ENCODE data around the gene NINJ2.

Gene NINJ2

DNA sequence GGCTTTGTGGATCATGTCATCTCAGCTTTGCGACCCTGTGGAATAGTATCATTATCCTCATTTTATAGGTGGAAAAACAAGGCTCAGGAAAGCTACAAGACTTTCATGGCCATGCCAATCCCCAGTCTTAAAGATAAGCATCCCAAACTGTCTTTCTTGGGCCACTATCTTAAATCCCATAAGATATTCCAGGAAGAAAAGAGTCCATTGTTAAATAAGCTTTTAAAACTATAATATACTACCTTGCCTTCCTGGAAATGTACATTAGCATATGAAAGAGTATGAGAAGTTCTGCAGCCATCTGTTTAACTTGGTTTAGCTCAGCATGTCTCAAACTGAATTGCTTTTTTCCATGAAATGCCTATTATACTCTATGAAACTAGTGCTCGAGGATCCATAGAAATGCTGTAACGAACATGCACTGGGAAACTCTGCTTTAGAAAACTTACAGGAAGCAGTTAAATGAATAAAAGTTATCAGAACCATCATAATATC is 126.4 kb downstream of the NINJ2 start:
- ChIA-PET CTCF (interaction anchor here (0.8 to 11.6 kb wide), 7 partner anchors 8 to 95 kb away, joined by 3 to 132 read pairs (median 4); no protein-coding TSS in a partner anchor), POLR2A (no interaction called here)
- TF ChIP-seq, protein P1, sequence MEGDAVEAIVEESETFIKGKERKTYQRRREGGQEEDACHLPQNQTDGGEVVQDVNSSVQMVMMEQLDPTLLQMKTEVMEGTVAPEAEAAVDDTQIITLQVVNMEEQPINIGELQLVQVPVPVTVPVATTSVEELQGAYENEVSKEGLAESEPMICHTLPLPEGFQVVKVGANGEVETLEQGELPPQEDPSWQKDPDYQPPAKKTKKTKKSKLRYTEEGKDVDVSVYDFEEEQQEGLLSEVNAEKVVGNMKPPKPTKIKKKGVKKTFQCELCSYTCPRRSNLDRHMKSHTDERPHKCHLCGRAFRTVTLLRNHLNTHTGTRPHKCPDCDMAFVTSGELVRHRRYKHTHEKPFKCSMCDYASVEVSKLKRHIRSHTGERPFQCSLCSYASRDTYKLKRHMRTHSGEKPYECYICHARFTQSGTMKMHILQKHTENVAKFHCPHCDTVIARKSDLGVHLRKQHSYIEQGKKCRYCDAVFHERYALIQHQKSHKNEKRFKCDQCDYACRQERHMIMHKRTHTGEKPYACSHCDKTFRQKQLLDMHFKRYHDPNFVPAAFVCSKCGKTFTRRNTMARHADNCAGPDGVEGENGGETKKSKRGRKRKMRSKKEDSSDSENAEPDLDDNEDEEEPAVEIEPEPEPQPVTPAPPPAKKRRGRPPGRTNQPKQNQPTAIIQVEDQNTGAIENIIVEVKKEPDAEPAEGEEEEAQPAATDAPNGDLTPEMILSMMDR (IDR thresholded peaks at IDR 0.05; ENCODE audit: control extremely low read depth, extremely low read depth, low read depth, missing control alignments), result no peak
- no peak for DNase-seq (ENCODE audit: extremely low spot score)

DNA sequence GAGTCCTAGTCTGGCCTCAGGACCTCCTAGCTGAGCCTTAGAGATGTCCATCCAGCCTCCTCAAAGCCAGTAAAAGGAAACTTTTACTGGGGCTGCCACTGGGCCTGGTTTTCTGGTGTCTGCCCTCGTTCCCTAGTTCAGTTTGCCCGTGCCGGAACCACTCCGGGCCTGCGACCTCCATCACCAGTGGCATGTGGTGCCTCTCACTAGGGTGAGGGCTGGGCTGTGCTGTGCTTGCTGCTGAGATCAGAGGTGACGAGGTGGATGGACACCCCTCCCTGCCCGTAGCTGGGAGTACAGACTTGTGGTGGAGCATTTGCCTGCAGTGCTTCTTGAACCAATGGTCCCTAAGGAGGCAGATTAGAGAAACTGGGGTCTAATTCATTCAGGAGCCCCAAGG is 127.8 kb downstream of the NINJ2 start:
- TF ChIP-seq, protein P1 (IDR thresholded peaks at IDR 0.05; ENCODE audit: control extremely low read depth, extremely low read depth, low read depth, missing control alignments), result no peak
- DNase-seq (ENCODE audit: extremely low spot score), result no peak
- ChIA-PET CTCF (interaction anchor here (1.4 to 11.6 kb wide), 5 partner anchors 8 to 83 kb away, joined by 3 to 132 read pairs (median 9); no protein-coding TSS in a partner anchor), POLR2A (no interaction called here)

DNA sequence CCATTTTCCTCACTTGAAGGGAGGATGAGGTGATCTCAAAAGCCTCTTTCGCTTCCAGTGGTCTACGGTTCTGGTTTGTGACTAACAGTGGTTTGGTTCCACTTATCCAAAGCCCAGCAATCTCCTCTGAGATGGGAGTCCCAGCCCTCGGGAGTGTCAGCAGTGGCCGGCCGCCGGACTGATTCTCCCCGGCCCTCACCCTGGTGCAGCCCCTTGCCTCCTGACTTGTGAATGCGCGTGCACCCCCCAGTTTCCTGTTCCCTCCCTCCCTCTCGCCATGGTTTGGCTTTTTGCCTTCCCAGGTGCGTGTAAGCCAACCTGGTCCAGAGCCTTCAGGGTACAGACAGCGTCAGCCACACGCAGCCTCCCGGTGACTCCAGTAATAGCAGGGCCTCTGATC is 129.0 kb downstream of the NINJ2 start:
- ChIA-PET CTCF (interaction anchor here (2.5 to 11.6 kb wide), 3 partner anchors 10 to 82 kb away, joined by 9 to 132 read pairs (median 31); no protein-coding TSS in a partner anchor), POLR2A (no interaction called here)

DNA sequence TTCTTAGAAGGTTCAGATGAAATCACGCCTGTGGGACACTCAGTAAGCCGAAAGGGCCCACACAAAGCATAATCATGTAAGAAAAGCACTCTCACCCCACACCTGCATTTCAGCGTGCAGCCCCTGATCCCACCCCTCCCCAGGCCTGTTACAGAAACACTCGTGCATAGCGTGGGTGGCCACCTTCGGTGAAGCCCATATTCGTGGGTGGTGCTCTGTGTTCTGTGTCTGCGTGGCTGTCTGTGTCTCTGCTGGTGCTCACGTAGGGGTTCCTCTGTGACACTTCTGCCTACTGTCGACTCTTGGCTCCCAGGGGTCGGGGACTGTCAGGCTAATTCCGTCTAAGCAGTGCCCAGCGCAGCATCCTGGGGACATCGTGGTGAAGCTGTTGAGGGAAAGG is 129.5 kb downstream of the NINJ2 start:
- CTCF ChIA-PET, result interaction anchor here (1.3 to 1.9 kb wide), 3 partner anchors 10 to 81 kb away, joined by 3 to 11 read pairs (median 7); no protein-coding TSS in a partner anchor
- TF ChIP-seq, protein P1 (IDR thresholded peaks at IDR 0.05; ENCODE audit: control extremely low read depth, extremely low read depth, low read depth, missing control alignments), result no peak
- POLR2A ChIA-PET, result no interaction called here
- no peak for DNase-seq (ENCODE audit: extremely low spot score)

More for the DNA sequence above, 129.0 kb downstream of the NINJ2 start:
- TF ChIP-seq, protein P1 (IDR thresholded peaks at IDR 0.05; ENCODE audit: control extremely low read depth, extremely low read depth, low read depth, missing control alignments), result no peak
- no peak for DNase-seq (ENCODE audit: extremely low spot score)

DNA sequence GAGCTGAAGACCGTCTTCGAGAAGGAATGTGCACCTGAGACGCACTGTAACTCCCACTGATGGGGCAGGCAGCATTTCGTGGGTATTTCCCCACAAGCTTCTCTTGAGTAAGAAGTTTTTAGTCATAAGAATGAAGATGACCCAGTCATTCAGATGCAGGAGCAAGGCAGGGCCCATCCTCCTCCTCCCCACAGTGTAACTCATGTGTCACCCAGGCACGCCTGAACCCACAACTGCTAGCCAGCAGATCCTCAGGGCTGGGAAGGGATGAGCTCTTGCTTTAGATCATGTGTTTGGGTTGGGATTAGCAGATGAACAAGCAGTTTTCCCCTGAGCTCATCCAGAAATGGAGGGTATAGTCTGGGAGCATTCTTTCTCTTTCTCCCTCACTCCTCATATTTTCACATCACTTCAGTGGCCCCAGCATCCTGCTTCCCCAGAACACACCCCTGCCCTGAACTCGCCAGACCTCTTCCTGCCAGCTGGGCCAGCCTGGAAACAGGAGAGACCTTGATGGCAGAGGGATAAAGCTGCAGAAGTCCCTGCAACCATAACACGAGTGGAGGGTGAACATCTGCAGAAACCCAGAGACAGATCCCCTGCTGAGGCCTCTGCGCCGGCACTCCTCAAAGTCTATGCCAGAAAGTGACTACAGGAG is 130.2 kb downstream of the NINJ2 start:
- TF ChIP-seq, protein P1 (IDR thresholded peaks at IDR 0.05; ENCODE audit: control extremely low read depth, extremely low read depth, low read depth, missing control alignments), result no peak
- POLR2A ChIA-PET, result no interaction called here
- no peak for DNase-seq (ENCODE audit: extremely low spot score)
- CTCF ChIA-PET, result interaction anchor here (0.8 to 1.9 kb wide), 6 partner anchors 11 to 264 kb away, joined by 3 to 11 read pairs (median 4); no protein-coding TSS in a partner anchor

DNA sequence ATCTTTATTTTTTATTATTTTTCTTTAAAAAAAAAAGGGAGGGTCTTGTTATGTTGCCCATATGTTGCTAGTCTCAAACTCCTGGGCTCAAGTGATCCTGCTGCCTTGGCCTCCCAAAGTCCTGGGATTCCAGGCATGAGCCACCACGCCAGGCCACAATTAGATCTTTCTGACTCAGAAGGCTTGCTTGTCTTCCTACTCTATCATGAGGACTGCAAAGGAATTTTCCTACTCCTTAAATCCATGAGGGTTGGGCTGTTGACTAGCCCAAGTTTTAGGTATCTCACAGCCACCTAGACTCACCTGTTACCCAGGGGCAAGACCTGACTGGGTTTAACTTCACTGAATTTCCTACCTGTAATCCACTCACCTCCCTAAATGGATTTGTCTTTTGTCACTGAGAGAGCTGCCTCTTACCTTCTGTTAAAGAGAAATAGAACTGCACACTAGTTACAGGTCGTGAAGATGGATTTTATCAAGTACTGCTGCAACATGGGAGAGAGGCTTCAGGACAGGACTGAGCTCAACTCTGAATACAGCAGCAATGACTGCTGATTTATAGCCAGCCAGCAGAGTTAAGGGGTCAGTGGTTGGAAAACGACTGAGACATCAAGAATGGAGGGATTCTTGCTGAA is 131.2 kb downstream of the NINJ2 start:
- DNase-seq (ENCODE audit: extremely low spot score), result no peak
- TF ChIP-seq, protein P1 (IDR thresholded peaks at IDR 0.05; ENCODE audit: control extremely low read depth, extremely low read depth, low read depth, missing control alignments), result no peak
- ChIA-PET CTCF (interaction anchor here (0.8 to 2.5 kb wide), 6 partner anchors 12 to 263 kb away, joined by 3 to 11 read pairs (median 6); no protein-coding TSS in a partner anchor), POLR2A (no interaction called here)
